NCI-H226 (cell line): ENCODE measurements around the gene CHRNA10.
A peak's percentile ranks its signal among the peaks of the same experiment; 100 is the strongest.

ENCODE experiments used
- DNase-seq: peaks from one replicate; pipeline ENCODE4 v3.0.0-alpha.2; 2015

Gene CHRNA10

GRCh38 chr11:3632070-3632660, 39.0 kb downstream of the CHRNA10 start:
- DNase-seq = no peak

GRCh38 chr11:3631331-3631730, 39.9 kb downstream of the CHRNA10 start:
- no peak for DNase-seq

- peak; percentile 72 for DNase-seq
These were observed 43.9 kb downstream of the CHRNA10 start for GRCh38 chr11:3627291-3627690.

- DNase-seq = no peak
These were observed 44.8 kb downstream of the CHRNA10 start for GRCh38 chr11:3626250-3626960.

- DNase-seq = no peak
These were observed 47.3 kb downstream of the CHRNA10 start for GRCh38 chr11:3623767-3624458.

GRCh38 chr11:3623121-3623520, 48.1 kb downstream of the CHRNA10 start:
- DNase-seq = no peak

GRCh38 chr11:3622521-3622920, 48.7 kb downstream of the CHRNA10 start:
- no peak for DNase-seq

GRCh38 chr11:3617990-3618389, 53.2 kb downstream of the CHRNA10 start:
- no peak for DNase-seq

GRCh38 chr11:3616721-3617460, 54.3 kb downstream of the CHRNA10 start:
- DNase-seq = no peak

GRCh38 chr11:3615998-3616397, 55.2 kb downstream of the CHRNA10 start:
- DNase-seq = no peak
